WTC11 (cell line): Measurements from ENCODE around the gene BSN. TPM values are rescaled to one million over a fixed set of nuclear protein-coding genes. Genes with fewer than 3 reads are reported as not detected.

ENCODE experiments used
- ATAC-seq: fragments of 200-7000 bp; cut with Tn5 transposase; 2 replicates; pipeline ENCODE4 v1.10.0; 2021; ENCODE audit warnings: mild to moderate bottlenecking, moderate library complexity
- CTCF ChIA-PET: fragments of 300-600 bp; sonication (Branson Sonifier 250); formaldehyde crosslinking; loops from one replicate; lab custom pipeline; 2021; ENCODE audit warnings: antibody characterized with exemption; lab: Charles Lee
- POLR2A ChIA-PET: fragments of 350-600 bp; sonication (Branson Sonifier 250); formaldehyde crosslinking; loops from one replicate; lab custom pipeline; 2021; ENCODE audit warnings: antibody characterized with exemption; lab: Charles Lee
- DNase-seq: peaks from one replicate; pipeline ENCODE4 v3.0.0; 2021; ENCODE audit warnings: low spot score
- H3K27ac Mint-ChIP-seq: 2 replicates; pipeline ENCODE4 v1.8.0; 2021; ENCODE audit warnings: mixed read lengths
- H3K27me3 Mint-ChIP-seq: 2 replicates; pipeline ENCODE4 v1.8.0; 2021; ENCODE audit warnings: low read depth, mild to moderate bottlenecking, moderate library complexity, mixed read lengths
- H3K36me3 Mint-ChIP-seq: 2 replicates; pipeline ENCODE4 v1.8.0; 2021; ENCODE audit warnings: mixed read lengths
- H3K4me1 Mint-ChIP-seq: 2 replicates; pipeline ENCODE4 v1.8.0; 2022; ENCODE audit warnings: mixed read lengths
- H3K4me3 Mint-ChIP-seq: 2 replicates; pipeline ENCODE4 v1.8.0; 2021; ENCODE audit warnings: mild to moderate bottlenecking, moderate library complexity, mixed read lengths
- H3K9me3 Mint-ChIP-seq: 2 replicates; pipeline ENCODE4 v1.8.0; 2021; ENCODE audit warnings: mixed read lengths
- CBFB ChIP-seq: sonication (generic); formaldehyde crosslinking; IDR thresholded peaks from 2 replicates; pipeline ENCODE4 v1.8.1; 2022; ENCODE audit warnings: mild to moderate bottlenecking, low read depth, missing genetic modification reagents
- CREB1 ChIP-seq: sonication (generic); formaldehyde crosslinking; IDR thresholded peaks from 2 replicates; pipeline ENCODE4 v1.8.0; 2023; ENCODE audit warnings: mild to moderate bottlenecking, missing genetic modification reagents
- CREM ChIP-seq: sonication (generic); formaldehyde crosslinking; IDR thresholded peaks from 2 replicates; pipeline ENCODE4 v1.8.1; 2022; ENCODE audit warnings: mild to moderate bottlenecking, missing genetic modification reagents, moderate library complexity
- ELF4 ChIP-seq: sonication (generic); formaldehyde crosslinking; IDR thresholded peaks from 2 replicates; pipeline ENCODE4 v1.8.1; 2022; ENCODE audit warnings: low read depth, mild to moderate bottlenecking, moderate library complexity, missing genetic modification reagents
- FOXJ3 ChIP-seq: sonication (generic); formaldehyde crosslinking; IDR thresholded peaks from 2 replicates; pipeline ENCODE4 v1.9.0; 2021; ENCODE audit warnings: missing genetic modification reagents, mild to moderate bottlenecking, borderline replicate concordance
- GTF2I ChIP-seq: fragments of 250-450 bp; sonication (Bioruptor Pico); conservative IDR thresholded peaks from 2 replicates; pipeline ENCODE4 v1.4.0; 2021; ENCODE audit warnings: mild to moderate bottlenecking
- IRF2 ChIP-seq: sonication (generic); formaldehyde crosslinking; IDR thresholded peaks from 2 replicates; pipeline ENCODE4 v1.8.0; 2022; ENCODE audit warnings: low read depth, missing genetic modification reagents, borderline replicate concordance
- NFE2L1 ChIP-seq: sonication (generic); formaldehyde crosslinking; IDR thresholded peaks from 2 replicates; pipeline ENCODE4 v1.8.1; 2023; ENCODE audit warnings: missing genetic modification reagents
- RELA ChIP-seq: sonication (generic); formaldehyde crosslinking; IDR thresholded peaks from 2 replicates; pipeline ENCODE4 v1.8.1; 2022; ENCODE audit warnings: missing genetic modification reagents, mild to moderate bottlenecking, borderline replicate concordance
- SMAD3 ChIP-seq: sonication (generic); formaldehyde crosslinking; IDR thresholded peaks from 2 replicates; pipeline ENCODE4 v1.8.0; 2022; ENCODE audit warnings: missing genetic modification reagents, mild to moderate bottlenecking, borderline replicate concordance
- SOX15 ChIP-seq: fragments of 250-450 bp; sonication (Bioruptor Pico); IDR thresholded peaks from 2 replicates; pipeline ENCODE4 v1.9.0; 2021; ENCODE audit warnings: mild to moderate bottlenecking
- ZNF121 ChIP-seq: sonication (generic); formaldehyde crosslinking; IDR thresholded peaks from 2 replicates; pipeline ENCODE4 v1.8.0; 2023; ENCODE audit warnings: missing genetic modification reagents
- ZNF219 ChIP-seq: sonication (generic); formaldehyde crosslinking; IDR thresholded peaks from 2 replicates; pipeline ENCODE4 v1.8.0; 2023; ENCODE audit warnings: missing genetic modification reagents, mild to moderate bottlenecking, borderline replicate concordance
- ZNF263 ChIP-seq: sonication (generic); formaldehyde crosslinking; IDR thresholded peaks from 2 replicates; pipeline ENCODE4 v1.8.1; 2022; ENCODE audit warnings: low read depth, mild to moderate bottlenecking, moderate library complexity, missing genetic modification reagents
- ZNF396 ChIP-seq: fragments of 250-450 bp; sonication (Bioruptor Pico); IDR thresholded peaks from 2 replicates; pipeline ENCODE4 v1.8.0; 2021; ENCODE audit warnings: mild to moderate bottlenecking, moderate library complexity, borderline replicate concordance
- ZNF671 ChIP-seq: fragments of 250-450 bp; sonication (Bioruptor Pico); IDR thresholded peaks from 2 replicates; pipeline ENCODE4 v1.8.0; 2021; ENCODE audit warnings: mild to moderate bottlenecking
- total RNA-seq: library from RNA; stranded (reverse); gene quantifications from 3 replicates; pipeline ENCODE4 v1.2.3, GENCODE V29; 2021
- TF ChIP-seq, protein P1 (sequence below): fragments of 250-450 bp; sonication (Bioruptor Pico); IDR thresholded peaks from 2 replicates; pipeline ENCODE4 v1.8.0; 2021; ENCODE audit warnings: mild to moderate bottlenecking
- TF ChIP-seq, protein P2 (sequence below): sonication (generic); formaldehyde crosslinking; IDR thresholded peaks from 2 replicates; pipeline ENCODE4 v1.8.1; 2023; ENCODE audit warnings: mild to moderate bottlenecking, missing genetic modification reagents, moderate library complexity
- TF ChIP-seq, protein P3 (sequence below): fragments of 250-450 bp; sonication (Bioruptor Pico); conservative IDR thresholded peaks from 2 replicates; pipeline ENCODE4 v1.9.0; 2021; ENCODE audit warnings: mild to moderate bottlenecking
- TF ChIP-seq, protein P4 (sequence below): sonication (generic); formaldehyde crosslinking; IDR thresholded peaks from 2 replicates; pipeline ENCODE4 v1.8.1; 2022; ENCODE audit warnings: low read depth, missing genetic modification reagents, borderline replicate concordance
- TF ChIP-seq, protein P5 (sequence below): sonication (generic); formaldehyde crosslinking; IDR thresholded peaks from 2 replicates; pipeline ENCODE4 v1.8.1; 2023; ENCODE audit warnings: mild to moderate bottlenecking, moderate library complexity, missing genetic modification reagents
- TF ChIP-seq, protein P6 (sequence below): sonication (generic); formaldehyde crosslinking; IDR thresholded peaks from 2 replicates; pipeline ENCODE4 v1.8.0; 2022; ENCODE audit warnings: missing genetic modification reagents

The BSN gene
- total RNA-seq, 1 experiment from 2014 or later, result 2.8 TPM

DNA sequence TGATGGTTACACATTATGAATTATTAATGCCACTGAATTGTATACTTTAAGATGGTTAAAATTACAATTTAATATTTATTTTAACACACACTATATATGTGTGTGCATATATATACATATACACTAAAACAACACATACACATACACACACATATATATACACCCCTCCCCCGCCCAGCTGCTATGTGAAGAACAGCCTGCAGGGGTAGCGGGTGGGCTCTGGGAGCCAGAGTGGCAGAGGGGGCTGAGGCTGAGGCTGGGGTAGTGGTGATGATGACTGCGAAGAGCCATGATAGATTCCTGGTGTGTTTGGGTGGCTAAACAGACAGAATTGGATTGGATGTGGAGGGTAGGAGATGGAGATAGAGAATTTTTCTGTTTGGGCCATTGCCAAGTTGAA, 80.5 kb downstream of the BSN start:
- no peak overlapping the region for H3K4me3 Mint-ChIP-seq
- TF ChIP-seq SMAD3 (CRISPR knock-in tag) (no peak), NFE2L1 (CRISPR knock-in tag) (no peak), RELA (CRISPR knock-in tag) (no peak), GTF2I (CRISPR knock-in tag) (no peak), FOXJ3 (CRISPR knock-in tag) (no peak), CREB1 (CRISPR knock-in tag) (no peak)
- TF ChIP-seq, protein P1, sequence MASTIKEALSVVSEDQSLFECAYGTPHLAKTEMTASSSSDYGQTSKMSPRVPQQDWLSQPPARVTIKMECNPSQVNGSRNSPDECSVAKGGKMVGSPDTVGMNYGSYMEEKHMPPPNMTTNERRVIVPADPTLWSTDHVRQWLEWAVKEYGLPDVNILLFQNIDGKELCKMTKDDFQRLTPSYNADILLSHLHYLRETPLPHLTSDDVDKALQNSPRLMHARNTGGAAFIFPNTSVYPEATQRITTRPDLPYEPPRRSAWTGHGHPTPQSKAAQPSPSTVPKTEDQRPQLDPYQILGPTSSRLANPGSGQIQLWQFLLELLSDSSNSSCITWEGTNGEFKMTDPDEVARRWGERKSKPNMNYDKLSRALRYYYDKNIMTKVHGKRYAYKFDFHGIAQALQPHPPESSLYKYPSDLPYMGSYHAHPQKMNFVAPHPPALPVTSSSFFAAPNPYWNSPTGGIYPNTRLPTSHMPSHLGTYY (CRISPR knock-in tag), result no peak
- TF ChIP-seq, protein P2, sequence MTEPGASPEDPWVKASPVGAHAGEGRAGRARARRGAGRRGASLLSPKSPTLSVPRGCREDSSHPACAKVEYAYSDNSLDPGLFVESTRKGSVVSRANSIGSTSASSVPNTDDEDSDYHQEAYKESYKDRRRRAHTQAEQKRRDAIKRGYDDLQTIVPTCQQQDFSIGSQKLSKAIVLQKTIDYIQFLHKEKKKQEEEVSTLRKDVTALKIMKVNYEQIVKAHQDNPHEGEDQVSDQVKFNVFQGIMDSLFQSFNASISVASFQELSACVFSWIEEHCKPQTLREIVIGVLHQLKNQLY (CRISPR knock-in tag), result no peak
- ATAC-seq (peak; percentile 72), DNase-seq (no peak)
- H3K27ac Mint-ChIP-seq, result no peak overlapping the region
- no peaks in the 10 kb centered on the region for H3K4me1 Mint-ChIP-seq
- no peaks in the 10 kb centered on the region for H3K36me3 Mint-ChIP-seq
- peaks cover 13% of the 10 kb centered on the region for H3K9me3 Mint-ChIP-seq
- POLR2A ChIA-PET, result no interaction called here
- CTCF ChIA-PET, result interaction anchor here (0.7 kb wide), 1 partner anchor 95 kb away, joined by 3 read pairs; no protein-coding TSS in a partner anchor
- peaks cover 3% of the 10 kb centered on the region; the same call in 1 of the 2 replicates for H3K27me3 Mint-ChIP-seq

DNA sequence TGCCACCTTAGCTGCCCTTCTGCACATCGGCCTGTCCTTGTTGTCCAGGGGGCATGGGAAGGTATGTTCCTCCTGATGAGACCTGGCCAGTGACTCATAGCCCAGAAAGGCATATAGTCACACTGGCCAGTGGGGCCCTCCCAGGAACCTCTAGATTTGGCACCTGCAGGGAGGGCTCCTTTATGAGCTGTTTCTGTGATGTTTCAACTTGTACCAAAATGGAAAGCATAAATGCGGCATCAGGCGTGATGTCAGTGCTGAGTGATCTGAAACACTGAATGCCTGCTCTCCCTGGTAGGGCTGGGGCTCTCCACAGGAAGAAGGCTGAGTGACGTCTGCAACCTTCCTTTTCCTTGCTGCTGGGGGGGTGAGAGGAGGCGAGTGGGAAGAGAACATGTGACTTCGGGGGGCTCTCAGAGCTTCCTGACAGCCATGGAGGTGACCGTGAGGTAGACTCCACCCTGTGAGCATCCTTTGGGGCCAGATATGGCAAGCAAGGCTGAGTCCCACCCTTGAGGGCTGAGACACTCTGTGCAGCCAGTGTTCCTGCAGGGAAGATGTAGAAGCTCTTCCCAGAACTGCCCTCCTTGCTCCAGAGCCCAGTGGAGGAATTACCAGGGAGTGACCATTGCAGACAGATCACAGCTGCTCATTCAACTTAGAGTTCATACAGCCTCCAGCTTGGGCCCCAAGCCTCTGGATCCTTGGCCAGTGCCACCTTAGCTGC, 82.8 kb downstream of the BSN start:
- no peaks in the 10 kb centered on the region for H3K36me3 Mint-ChIP-seq
- ChIA-PET POLR2A (no interaction called here), CTCF (interaction anchor here (0.9 to 1.6 kb wide), 4 partner anchors 34 to 97 kb away, joined by 3 to 5 read pairs (median 4); no protein-coding TSS in a partner anchor)
- no peak overlapping the region for H3K4me3 Mint-ChIP-seq
- no peaks in the 10 kb centered on the region for H3K4me1 Mint-ChIP-seq
- no peak overlapping the region for H3K27ac Mint-ChIP-seq
- ATAC-seq, result no peak
- H3K9me3 Mint-ChIP-seq, result peaks cover 1% of the 10 kb centered on the region
- no peaks in the 10 kb centered on the region for H3K27me3 Mint-ChIP-seq
- TF ChIP-seq ZNF219 (CRISPR knock-in tag) (no peak), SOX15 (no peak), CREM (no peak), ELF4 (no peak), ZNF263 (CRISPR knock-in tag) (no peak), ZNF671 (CRISPR knock-in tag) (no peak), ZNF396 (CRISPR knock-in tag) (no peak), RELA (CRISPR knock-in tag) (no peak), CBFB (CRISPR knock-in tag) (no peak), IRF2 (no peak), ZNF121 (CRISPR knock-in tag) (no peak)
- TF ChIP-seq, protein P3, sequence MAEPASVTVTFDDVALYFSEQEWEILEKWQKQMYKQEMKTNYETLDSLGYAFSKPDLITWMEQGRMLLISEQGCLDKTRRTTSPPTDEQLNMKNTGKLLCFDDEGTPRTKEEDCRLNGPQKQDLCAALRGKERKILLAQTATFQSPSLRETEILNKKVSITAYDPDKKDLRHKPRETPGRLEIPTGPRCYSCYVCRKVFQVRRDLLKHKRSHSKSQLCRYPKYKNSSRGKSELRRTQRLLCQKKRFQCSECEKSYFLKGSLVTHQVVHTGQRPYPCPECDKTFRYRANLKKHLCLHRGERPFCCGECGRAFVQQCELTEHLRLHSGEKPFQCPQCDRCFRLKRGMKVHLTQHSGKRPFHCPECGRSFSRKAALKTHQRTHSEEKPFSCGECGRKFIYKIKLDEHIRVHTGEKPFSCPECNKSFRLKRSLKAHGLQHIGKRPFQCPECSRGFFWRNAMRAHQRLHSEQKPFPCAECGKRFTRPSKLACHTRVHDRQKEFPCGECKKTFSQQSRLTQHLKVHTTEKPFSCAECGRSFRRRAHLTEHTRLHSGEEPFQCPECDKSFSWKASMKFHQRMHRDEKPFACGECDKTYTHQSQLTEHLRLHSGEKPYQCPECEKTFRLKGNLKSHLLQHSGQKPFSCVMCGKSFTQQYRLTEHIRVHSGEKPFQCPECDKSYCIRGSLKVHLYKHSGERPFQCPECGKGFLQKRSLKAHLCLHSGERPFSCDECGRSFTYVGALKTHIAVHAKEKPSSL (CRISPR knock-in tag), result no peak
- TF ChIP-seq, protein P4, sequence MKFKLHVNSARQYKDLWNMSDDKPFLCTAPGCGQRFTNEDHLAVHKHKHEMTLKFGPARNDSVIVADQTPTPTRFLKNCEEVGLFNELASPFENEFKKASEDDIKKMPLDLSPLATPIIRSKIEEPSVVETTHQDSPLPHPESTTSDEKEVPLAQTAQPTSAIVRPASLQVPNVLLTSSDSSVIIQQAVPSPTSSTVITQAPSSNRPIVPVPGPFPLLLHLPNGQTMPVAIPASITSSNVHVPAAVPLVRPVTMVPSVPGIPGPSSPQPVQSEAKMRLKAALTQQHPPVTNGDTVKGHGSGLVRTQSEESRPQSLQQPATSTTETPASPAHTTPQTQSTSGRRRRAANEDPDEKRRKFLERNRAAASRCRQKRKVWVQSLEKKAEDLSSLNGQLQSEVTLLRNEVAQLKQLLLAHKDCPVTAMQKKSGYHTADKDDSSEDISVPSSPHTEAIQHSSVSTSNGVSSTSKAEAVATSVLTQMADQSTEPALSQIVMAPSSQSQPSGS, result no peak
- TF ChIP-seq, protein P5, sequence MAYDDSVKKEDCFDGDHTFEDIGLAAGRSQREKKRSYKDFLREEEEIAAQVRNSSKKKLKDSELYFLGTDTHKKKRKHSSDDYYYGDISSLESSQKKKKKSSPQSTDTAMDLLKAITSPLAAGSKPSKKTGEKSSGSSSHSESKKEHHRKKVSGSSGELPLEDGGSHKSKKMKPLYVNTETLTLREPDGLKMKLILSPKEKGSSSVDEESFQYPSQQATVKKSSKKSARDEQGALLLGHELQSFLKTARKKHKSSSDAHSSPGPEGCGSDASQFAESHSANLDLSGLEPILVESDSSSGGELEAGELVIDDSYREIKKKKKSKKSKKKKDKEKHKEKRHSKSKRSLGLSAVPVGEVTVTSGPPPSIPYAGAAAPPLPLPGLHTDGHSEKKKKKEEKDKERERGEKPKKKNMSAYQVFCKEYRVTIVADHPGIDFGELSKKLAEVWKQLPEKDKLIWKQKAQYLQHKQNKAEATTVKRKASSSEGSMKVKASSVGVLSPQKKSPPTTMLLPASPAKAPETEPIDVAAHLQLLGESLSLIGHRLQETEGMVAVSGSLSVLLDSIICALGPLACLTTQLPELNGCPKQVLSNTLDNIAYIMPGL (CRISPR knock-in tag), result no peak
- TF ChIP-seq, protein P6, sequence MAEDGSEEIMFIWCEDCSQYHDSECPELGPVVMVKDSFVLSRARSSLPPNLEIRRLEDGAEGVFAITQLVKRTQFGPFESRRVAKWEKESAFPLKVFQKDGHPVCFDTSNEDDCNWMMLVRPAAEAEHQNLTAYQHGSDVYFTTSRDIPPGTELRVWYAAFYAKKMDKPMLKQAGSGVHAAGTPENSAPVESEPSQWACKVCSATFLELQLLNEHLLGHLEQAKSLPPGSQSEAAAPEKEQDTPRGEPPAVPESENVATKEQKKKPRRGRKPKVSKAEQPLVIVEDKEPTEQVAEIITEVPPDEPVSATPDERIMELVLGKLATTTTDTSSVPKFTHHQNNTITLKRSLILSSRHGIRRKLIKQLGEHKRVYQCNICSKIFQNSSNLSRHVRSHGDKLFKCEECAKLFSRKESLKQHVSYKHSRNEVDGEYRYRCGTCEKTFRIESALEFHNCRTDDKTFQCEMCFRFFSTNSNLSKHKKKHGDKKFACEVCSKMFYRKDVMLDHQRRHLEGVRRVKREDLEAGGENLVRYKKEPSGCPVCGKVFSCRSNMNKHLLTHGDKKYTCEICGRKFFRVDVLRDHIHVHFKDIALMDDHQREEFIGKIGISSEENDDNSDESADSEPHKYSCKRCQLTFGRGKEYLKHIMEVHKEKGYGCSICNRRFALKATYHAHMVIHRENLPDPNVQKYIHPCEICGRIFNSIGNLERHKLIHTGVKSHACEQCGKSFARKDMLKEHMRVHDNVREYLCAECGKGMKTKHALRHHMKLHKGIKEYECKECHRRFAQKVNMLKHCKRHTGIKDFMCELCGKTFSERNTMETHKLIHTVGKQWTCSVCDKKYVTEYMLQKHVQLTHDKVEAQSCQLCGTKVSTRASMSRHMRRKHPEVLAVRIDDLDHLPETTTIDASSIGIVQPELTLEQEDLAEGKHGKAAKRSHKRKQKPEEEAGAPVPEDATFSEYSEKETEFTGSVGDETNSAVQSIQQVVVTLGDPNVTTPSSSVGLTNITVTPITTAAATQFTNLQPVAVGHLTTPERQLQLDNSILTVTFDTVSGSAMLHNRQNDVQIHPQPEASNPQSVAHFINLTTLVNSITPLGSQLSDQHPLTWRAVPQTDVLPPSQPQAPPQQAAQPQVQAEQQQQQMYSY (CRISPR knock-in tag), result no peak
- TF ChIP-seq, protein P2 (CRISPR knock-in tag), result no peak
- TF ChIP-seq, all 79 proteins: peak for 0
- DNase-seq, result no peak
